Skeletal muscle tissue (tissue), 4 donors: ENCODE measurements around the gene VWF. TPM values are rescaled to one million over a fixed set of nuclear protein-coding genes. Genes with fewer than 3 reads are reported as not detected.

Experiments
- H3K27ac ChIP-seq: one replicate; pipeline ENCODE4 v1.7.0; 2013; ENCODE audit warnings: mild to moderate bottlenecking, low read depth, low read length, inconsistent platforms
- H3K27me3 ChIP-seq, 3 donors: one replicate each; pipeline ENCODE4 v1.7.0; 2013; ENCODE audit warnings: low read length in 3 of 3; ENCODE audit not compliant: control insufficient read depth in 3 of 3, insufficient read depth in 3 of 3
- H3K36me3 ChIP-seq, 3 donors: one replicate each; pipeline ENCODE4 v1.7.0; 2013; ENCODE audit warnings: low read length in 3 of 3; ENCODE audit not compliant: control insufficient read depth in 3 of 3, insufficient read depth in 3 of 3
- H3K4me1 ChIP-seq, 3 donors: one replicate each; pipeline ENCODE4 v1.7.0; 2013; ENCODE audit warnings: low read length in 3 of 3, mild to moderate bottlenecking in 3 of 3; ENCODE audit not compliant: control insufficient read depth in 3 of 3, insufficient read depth in 3 of 3
- H3K4me3 ChIP-seq, 3 donors: one replicate each; pipeline ENCODE4 v1.7.0; 2013; ENCODE audit warnings: low read length in 3 of 3
- H3K9ac ChIP-seq, 3 donors: one replicate each; pipeline ENCODE4 v1.7.0; 2013; ENCODE audit warnings: low read length in 3 of 3, mild to moderate bottlenecking in 3 of 3, moderate library complexity in 2 of 3, low read depth in 1 of 3
- H3K9me3 ChIP-seq, 3 donors: one replicate each; pipeline ENCODE4 v1.7.0; 2013; ENCODE audit warnings: low read length in 3 of 3; ENCODE audit not compliant: control insufficient read depth in 3 of 3
- total RNA-seq: library from RNA; depleted of rRNA; stranded (reverse); fragments of >200 nt; gene quantifications from one replicate; pipeline ENCODE4 v1.2.3, GENCODE V29; 2014
- donor health status: Osteomylitis.

VWF gene
- total RNA-seq, 1 donor from 2014 or later: 58.5 TPM

- H3K9ac ChIP-seq: no peak overlapping the region
- H3K27me3 ChIP-seq: peaks cover 6 to 22% (median 7%) of the 10 kb centered on the region in 3 donors
- no peaks in the 10 kb centered on the region for H3K9me3 ChIP-seq
- no peak overlapping the region for H3K27ac ChIP-seq
- H3K4me3 ChIP-seq: peak overlapping the region; percentile 9 to 35 (median 10)
- H3K36me3 ChIP-seq: no peaks in the 10 kb centered on the region
- peaks cover 12 to 39% (median 22%) of the 10 kb centered on the region in 3 donors for H3K4me1 ChIP-seq
Measured at GRCh38 chr12:6074979-6075585, 49.4 kb downstream of the VWF start.

GRCh38 chr12:6074427-6074826 is 50.0 kb downstream of the VWF start:
- Histone ChIP-seq H3K4me1 (peaks cover 16 to 37% (median 22%) of the 10 kb centered on the region in 3 donors), H3K27ac (no peak overlapping the region)

GRCh38 chr12:6073426-6073825 is 51.0 kb downstream of the VWF start:
- Histone ChIP-seq H3K36me3 (no peaks in the 10 kb centered on the region), H3K4me1 (peaks cover 13 to 35% (median 18%) of the 10 kb centered on the region in 3 donors), H3K4me3 (no peak overlapping the region), H3K27me3 (peaks cover 6 to 22% (median 7%) of the 10 kb centered on the region in 3 donors), H3K27ac (no peak overlapping the region), H3K9ac (peak overlapping the region in 1 of 3 donors; percentile 9), H3K9me3 (no peaks in the 10 kb centered on the region)

More at GRCh38 chr12:6074427-6074826, 50.0 kb downstream of the VWF start:
- peak overlapping the region in 1 of 3 donors; percentile 8 for H3K9ac ChIP-seq
- H3K4me3 ChIP-seq: peak overlapping the region in 1 of 3 donors; percentile 13
- H3K36me3 ChIP-seq: no peaks in the 10 kb centered on the region
- H3K9me3 ChIP-seq: no peaks in the 10 kb centered on the region
- peaks cover 6 to 22% (median 7%) of the 10 kb centered on the region in 3 donors for H3K27me3 ChIP-seq

- Histone ChIP-seq H3K4me1 (peaks cover 10 to 27% (median 18%) of the 10 kb centered on the region in 3 donors), H3K9me3 (no peaks in the 10 kb centered on the region), H3K4me3 (no peak overlapping the region), H3K27ac (no peak overlapping the region), H3K27me3 (peaks cover 6 to 19% (median 7%) of the 10 kb centered on the region in 3 donors), H3K9ac (no peak overlapping the region), H3K36me3 (no peaks in the 10 kb centered on the region)
Measured at GRCh38 chr12:6072302-6072752, 52.1 kb downstream of the VWF start.

GRCh38 chr12:6071589-6071988 is 52.9 kb downstream of the VWF start:
- H3K36me3 ChIP-seq: no peaks in the 10 kb centered on the region
- H3K27ac ChIP-seq: no peak overlapping the region
- H3K4me3 ChIP-seq: no peak overlapping the region
- peaks cover 6 to 19% (median 7%) of the 10 kb centered on the region in 3 donors for H3K27me3 ChIP-seq
- no peak overlapping the region for H3K9ac ChIP-seq
- no peaks in the 10 kb centered on the region for H3K9me3 ChIP-seq
- H3K4me1 ChIP-seq: peaks cover 10 to 27% (median 18%) of the 10 kb centered on the region in 3 donors

GRCh38 chr12:6070472-6071257 is 53.8 kb downstream of the VWF start:
- H3K9me3 ChIP-seq: no peaks in the 10 kb centered on the region
- no peak overlapping the region for H3K4me3 ChIP-seq
- peaks cover 5 to 17% (median 6%) of the 10 kb centered on the region in 3 donors for H3K27me3 ChIP-seq
- H3K27ac ChIP-seq: no peak overlapping the region
- peak overlapping the region in 1 of 3 donors; percentile 16 for H3K9ac ChIP-seq
- peaks cover 8 to 25% (median 17%) of the 10 kb centered on the region in 3 donors for H3K4me1 ChIP-seq
- peaks cover 0 to 2% (median 0%) of the 10 kb centered on the region in 3 donors for H3K36me3 ChIP-seq

GRCh38 chr12:6069437-6070093 is 54.9 kb downstream of the VWF start:
- Histone ChIP-seq H3K9me3 (no peaks in the 10 kb centered on the region), H3K36me3 (peaks cover 0 to 2% (median 0%) of the 10 kb centered on the region in 3 donors), H3K4me1 (peaks cover 3 to 16% (median 10%) of the 10 kb centered on the region in 3 donors), H3K27me3 (peaks cover 0 to 8% (median 2%) of the 10 kb centered on the region in 3 donors), H3K27ac (no peak overlapping the region), H3K4me3 (no peak overlapping the region), H3K9ac (no peak overlapping the region)

GRCh38 chr12:6068227-6068626 is 56.2 kb downstream of the VWF start:
- H3K4me3 ChIP-seq: no peak overlapping the region
- peaks cover 3 to 9% (median 5%) of the 10 kb centered on the region in 3 donors for H3K4me1 ChIP-seq
- H3K27me3 ChIP-seq: peaks cover 0 to 2% (median 0%) of the 10 kb centered on the region in 3 donors
- H3K9me3 ChIP-seq: no peaks in the 10 kb centered on the region
- H3K9ac ChIP-seq: no peak overlapping the region
- peaks cover 0 to 7% (median 0%) of the 10 kb centered on the region in 3 donors for H3K36me3 ChIP-seq
- H3K27ac ChIP-seq: no peak overlapping the region

- H3K36me3 ChIP-seq: peaks cover 0 to 7% (median 0%) of the 10 kb centered on the region in 3 donors
- no peak overlapping the region for H3K4me3 ChIP-seq
- H3K9me3 ChIP-seq: no peaks in the 10 kb centered on the region
- no peak overlapping the region for H3K27ac ChIP-seq
- H3K4me1 ChIP-seq: peaks cover 3 to 10% (median 9%) of the 10 kb centered on the region in 3 donors
- H3K27me3 ChIP-seq: peaks cover 0 to 5% (median 2%) of the 10 kb centered on the region in 3 donors
- no peak overlapping the region for H3K9ac ChIP-seq
Measured at GRCh38 chr12:6067152-6067916, 57.1 kb downstream of the VWF start.
